Measurements from ENCODE around the gene EIF2D.
"Not testable (repeated sequence)": the region's sequence is repeated elsewhere in the genome, so short reads cannot be mapped to it uniquely, and the experiment has no call there.

Gene EIF2D

GRCh38 chr1:206612129-206612876, at the start of gene EIF2D:
Gene EIF2D (minus strand): TSS chr1:206612465. CDS start chr1:206612342, 123 bp downstream.
- ATAC-seq (peak; percentile 90), DNase-seq (peak; percentile 98)

GRCh38 chr1:206661161-206661820, 49.0 kb upstream of the EIF2D start:
- no peak for DNase-seq
- ATAC-seq = no peak

DNA sequence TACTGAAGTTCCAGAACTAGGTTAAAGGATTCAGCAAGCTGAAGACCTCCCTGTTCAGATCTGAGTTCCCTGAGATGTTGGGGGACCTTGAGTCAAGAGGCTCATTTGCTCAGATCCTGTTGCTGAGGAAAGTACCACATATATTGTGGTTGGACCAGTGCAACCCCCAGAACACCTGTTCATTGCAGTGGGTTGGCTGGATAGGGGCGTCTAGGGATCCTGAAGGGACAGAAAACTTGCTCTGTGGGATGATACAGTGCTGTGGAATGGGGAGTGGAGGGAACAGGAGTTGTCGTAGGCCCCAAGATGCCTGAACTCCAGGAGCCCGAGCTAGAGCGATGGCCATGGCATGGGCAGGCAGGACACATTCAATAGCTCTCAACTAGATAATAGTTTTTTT, 47.9 kb upstream of the EIF2D start:
- no peak for DNase-seq
- ATAC-seq = no peak

GRCh38 chr1:206658981-206659273, 46.7 kb upstream of the EIF2D start:
- ATAC-seq (no peak), DNase-seq (no peak)

DNA sequence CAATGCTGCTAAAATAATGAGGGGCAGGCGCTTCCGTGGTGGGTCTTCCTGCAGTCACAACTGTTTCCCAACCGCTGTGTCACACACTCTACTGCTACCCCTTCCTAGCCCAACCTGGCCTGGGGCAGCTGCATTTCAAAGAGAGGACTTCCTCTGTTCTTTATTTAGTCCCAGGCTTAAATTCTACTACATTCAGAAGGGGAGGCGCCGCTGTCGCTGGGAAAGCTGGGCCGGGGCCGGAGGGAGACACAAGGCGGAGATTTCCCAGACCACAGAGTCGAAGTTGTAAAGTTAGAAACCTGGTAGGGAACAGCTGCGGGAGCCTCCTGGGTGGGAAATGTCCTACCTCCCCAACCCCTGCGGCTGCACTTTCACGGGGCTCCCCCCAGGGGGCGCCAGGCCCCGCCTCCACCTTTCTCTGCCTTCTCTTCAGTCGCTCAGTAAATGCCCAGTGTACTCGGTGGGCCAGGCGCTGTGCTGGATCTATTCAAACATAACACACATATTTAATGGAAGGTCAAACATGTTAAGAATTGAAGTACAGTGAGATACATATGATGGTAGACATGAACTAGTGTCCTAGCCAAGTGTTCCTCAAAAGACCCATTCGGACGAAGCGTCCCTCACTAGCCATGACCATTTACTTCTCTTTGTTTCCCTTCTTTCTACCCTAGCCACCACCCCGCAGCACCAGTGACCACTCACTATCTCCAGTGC, 46.2 kb upstream of the EIF2D start:
- ATAC-seq (peak; percentile 74), DNase-seq (peak; percentile 69)

- DNase-seq (no peak), ATAC-seq (no peak)
Measured at GRCh38 chr1:206657751-206658150, 45.5 kb upstream of the EIF2D start.

GRCh38 chr1:206656936-206657335, 44.7 kb upstream of the EIF2D start:
- DNase-seq (no peak), ATAC-seq (no peak)

GRCh38 chr1:206655471-206655882, 43.2 kb upstream of the EIF2D start:
- ATAC-seq (no peak), DNase-seq (no peak)

- DNase-seq (no peak), ATAC-seq (no peak)
Measured at GRCh38 chr1:206654828-206655227, 42.6 kb upstream of the EIF2D start.

GRCh38 chr1:206653715-206654459, 41.6 kb upstream of the EIF2D start:
- ATAC-seq (no peak), DNase-seq (no peak)

DNA sequence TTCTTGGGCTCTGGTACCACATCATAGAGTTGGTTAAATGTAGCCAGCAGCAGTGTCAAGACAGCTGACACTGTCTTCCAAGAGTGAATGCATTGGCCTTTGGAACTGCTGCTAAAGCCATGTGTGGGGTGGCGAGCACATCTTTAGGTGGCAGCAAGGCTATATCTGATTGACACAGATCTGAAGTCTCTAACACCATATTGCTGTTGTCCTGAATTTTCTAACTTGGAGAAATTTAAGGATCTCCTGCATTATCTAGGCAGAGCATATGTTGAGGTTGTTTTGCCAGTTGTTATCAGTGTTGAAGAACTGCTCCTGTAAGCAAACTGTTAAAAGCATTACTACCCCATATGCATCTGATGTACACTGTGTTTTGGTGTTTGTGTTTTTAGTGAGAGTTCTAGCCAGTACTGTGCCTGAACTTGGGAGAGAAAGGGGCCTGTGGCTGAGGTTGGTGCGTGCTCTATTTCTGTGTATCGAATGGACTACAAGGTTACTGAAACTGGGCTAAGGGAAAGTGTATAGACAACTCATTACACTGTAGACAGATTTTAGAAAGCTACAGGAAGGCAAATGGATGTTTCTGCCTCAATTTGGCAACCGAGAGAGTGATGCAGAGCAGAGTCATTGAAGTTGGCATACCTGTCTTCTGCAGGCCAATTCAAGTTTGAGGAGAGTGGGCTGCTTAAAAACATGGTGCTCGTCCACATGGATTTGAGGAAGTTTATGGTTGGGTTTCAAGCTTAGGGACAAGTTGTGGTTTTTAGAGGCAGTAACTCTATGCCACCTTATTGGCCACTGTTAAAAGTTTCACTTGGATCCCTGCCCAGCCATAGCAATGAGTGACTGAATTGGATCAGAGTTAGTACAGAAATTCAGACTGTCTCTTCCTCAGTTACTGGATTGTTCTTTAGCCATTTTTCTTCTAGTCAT, 40.0 kb upstream of the EIF2D start:
- DNase-seq = no peak
- no peak for ATAC-seq

- no peak for ATAC-seq
- DNase-seq = no peak
Measured at GRCh38 chr1:206651014-206651413, 38.7 kb upstream of the EIF2D start.

GRCh38 chr1:206649261-206649921, 37.1 kb upstream of the EIF2D start:
- DNase-seq (no peak), ATAC-seq (no peak)

- DNase-seq (no peak), ATAC-seq (no peak)
Measured at GRCh38 chr1:206647224-206647623, 35.0 kb upstream of the EIF2D start.

DNA sequence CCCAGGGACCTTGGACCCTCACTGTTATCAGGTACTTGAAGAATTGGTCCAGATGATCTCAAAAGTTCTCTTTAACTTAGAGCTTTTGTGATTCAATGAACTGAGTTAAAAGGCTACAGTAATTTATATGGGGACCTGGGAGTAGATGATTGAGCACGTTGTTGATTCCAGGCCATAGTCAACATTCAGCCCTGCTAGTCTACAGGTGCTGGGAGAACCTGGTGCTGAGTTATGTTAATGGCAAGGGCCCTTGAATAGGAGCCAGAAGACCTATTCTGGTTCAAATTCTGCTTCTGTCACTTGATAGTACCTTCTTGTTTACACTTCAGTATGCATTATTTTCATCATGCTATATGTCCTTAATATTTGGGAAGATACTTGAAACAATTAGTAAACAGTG, 34.2 kb upstream of the EIF2D start:
- DNase-seq (no peak), ATAC-seq (no peak)

DNA sequence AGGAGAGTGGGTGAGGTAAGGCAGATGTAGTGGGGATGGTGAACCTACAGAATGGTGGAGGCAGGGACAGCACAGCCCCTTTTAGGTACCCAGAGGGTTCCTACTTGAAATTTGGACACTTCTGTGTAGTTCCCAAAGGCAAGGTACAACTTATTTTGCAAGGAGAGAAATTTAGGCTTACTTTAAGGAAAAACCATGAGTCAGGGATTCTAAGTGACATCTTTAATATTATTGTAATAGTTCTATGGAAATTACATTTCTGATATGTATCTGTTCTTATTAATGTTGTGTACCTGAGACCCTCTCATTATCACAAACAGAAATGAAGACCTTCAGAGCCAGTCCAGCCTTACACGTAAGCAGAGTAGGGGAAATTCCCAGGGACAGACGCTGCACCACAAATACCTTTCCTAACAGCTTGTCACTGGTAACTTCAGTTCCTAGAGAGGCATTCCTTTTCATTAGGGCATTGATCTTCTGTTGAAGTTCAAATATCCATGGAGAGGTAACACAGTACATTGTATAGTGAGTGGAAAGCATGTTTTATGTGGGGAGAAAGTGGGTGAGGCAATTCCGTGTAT, 30.9 kb upstream of the EIF2D start:
- ATAC-seq (no peak), DNase-seq (no peak)

DNA sequence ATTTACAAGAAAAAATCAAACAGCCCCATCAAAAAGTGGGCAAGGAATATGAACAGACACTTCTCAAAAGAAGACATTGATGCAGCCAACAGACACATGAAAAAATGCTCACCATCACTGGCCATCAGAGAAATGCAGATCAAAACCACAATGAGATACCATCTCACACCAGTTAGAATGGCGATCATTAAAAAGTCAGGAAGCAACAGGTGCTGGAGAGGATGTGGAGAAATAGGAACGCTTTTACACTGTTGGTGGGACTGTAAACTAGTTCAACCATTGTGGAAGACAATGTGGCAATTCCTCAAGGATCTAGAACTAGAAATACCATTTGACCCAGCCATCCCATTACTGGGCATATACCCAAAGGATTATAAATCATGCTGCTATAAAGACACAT, 29.8 kb upstream of the EIF2D start:
- not testable (repeated sequence) for ATAC-seq, DNase-seq

GRCh38 chr1:206637605-206638004, 25.3 kb upstream of the EIF2D start:
- ATAC-seq (no peak), DNase-seq (no peak)

DNA sequence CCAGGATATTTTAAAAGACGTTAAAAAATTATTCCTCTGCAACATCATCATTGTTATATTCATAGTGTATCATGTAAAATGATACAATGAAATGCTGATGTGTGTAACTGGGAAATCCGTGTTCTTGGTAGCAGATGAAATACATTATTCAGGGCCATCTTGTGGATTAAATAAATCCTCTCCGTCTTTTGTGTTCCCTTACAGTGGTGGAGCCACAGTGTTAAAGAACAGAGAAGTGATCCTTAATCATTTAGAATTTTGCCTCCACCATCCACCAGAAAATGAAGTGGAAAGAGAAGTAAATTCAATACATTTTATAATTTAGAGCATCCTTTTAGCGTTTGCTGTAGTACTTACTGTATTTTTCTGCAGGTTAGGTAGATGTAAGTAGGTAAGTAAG, 24.4 kb upstream of the EIF2D start:
- DNase-seq (no peak), ATAC-seq (no peak)

DNA sequence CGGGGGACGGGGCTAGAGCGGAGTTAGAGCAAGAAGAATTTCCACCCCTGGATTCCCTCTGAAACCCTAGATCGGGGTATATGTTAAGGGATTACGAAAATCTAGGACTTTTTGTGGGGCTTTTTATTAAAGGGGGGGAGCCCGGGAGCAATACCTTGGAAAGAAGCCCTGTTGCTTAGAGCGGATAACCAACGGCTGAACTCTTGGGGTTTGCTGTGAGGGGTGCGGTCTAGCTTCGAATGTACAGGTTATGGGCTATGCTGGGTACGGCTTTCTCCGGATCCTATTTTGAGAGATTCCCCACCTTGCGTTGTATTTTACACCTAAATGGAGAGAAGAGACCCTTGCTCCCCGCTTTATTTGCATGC, 23.7 kb upstream of the EIF2D start:
- DNase-seq = no peak
- ATAC-seq = no peak

All from stimulated activated naive CD8-positive, alpha-beta T cell treated with anti-CD3 and anti-CD28 coated beads, Interleukin-15, Interleukin-2, amounts not matched to agents 100 U/mL and 50 U/mL, for 24 hours (primary cell).